GM23338 (cell line): ENCODE measurements around the gene NDOR1. TPM values are rescaled to one million over a fixed set of nuclear protein-coding genes. Genes with fewer than 3 reads are reported as not detected.

Experiments used
- CREB1 ChIP-seq: fragments of 250-450 bp; sonication (Bioruptor Pico); IDR thresholded peaks from 2 replicates; pipeline ENCODE4 v1.5.0; 2020; ENCODE audit warnings: low read depth, mild to moderate bottlenecking, moderate library complexity
- ETS1 ChIP-seq: IDR thresholded peaks from 2 replicates; pipeline ENCODE4 v1.6.1; 2016; ENCODE audit warnings: antibody characterized with exemption
- EZH2 ChIP-seq: fragments of 200-600 bp; sonication (generic); IDR thresholded peaks from one replicate; pipeline ENCODE4 v1.8.0; 2017; ENCODE audit warnings: antibody characterized with exemption, mild to moderate bottlenecking, low read depth; ENCODE audit not compliant: unreplicated experiment
- EZH2phosphoT487 ChIP-seq: fragments of 200-600 bp; sonication (generic); IDR thresholded peaks from one replicate; pipeline ENCODE4 v1.8.1; 2018; ENCODE audit warnings: antibody characterized with exemption; ENCODE audit not compliant: unreplicated experiment
- JUNB ChIP-seq: IDR thresholded peaks from one replicate; pipeline ENCODE4 v1.6.1; 2016; ENCODE audit warnings: antibody characterized with exemption; ENCODE audit not compliant: unreplicated experiment
- NANOG ChIP-seq: IDR thresholded peaks from 2 replicates; pipeline ENCODE4 v1.6.1; 2016; ENCODE audit warnings: antibody characterized with exemption, borderline replicate concordance
- POLR2AphosphoS5 ChIP-seq: IDR thresholded peaks from 2 replicates; pipeline ENCODE4 v1.6.1; 2016; ENCODE audit warnings: antibody characterized with exemption, low read depth
- REST ChIP-seq: IDR thresholded peaks from one replicate; pipeline ENCODE4 v1.6.1; 2018; ENCODE audit warnings: antibody characterized with exemption; ENCODE audit not compliant: unreplicated experiment
- STAT1 ChIP-seq: IDR thresholded peaks from one replicate; pipeline ENCODE4 v1.6.1; 2016; ENCODE audit warnings: antibody characterized with exemption; ENCODE audit not compliant: unreplicated experiment
- ZNF114 ChIP-seq: fragments of 250-450 bp; sonication (Bioruptor Pico); IDR thresholded peaks from 2 replicates; pipeline ENCODE4 v1.5.0; 2020; ENCODE audit warnings: mild to moderate bottlenecking, moderate library complexity
- ZNF331 ChIP-seq: fragments of 250-450 bp; sonication (Bioruptor Pico); IDR thresholded peaks from 2 replicates; pipeline ENCODE4 v1.5.0; 2020; ENCODE audit warnings: low read depth, mild to moderate bottlenecking, moderate library complexity
- ZNF462 ChIP-seq: fragments of 250-450 bp; sonication (Bioruptor Pico); IDR thresholded peaks from 2 replicates; pipeline ENCODE4 v1.5.0; 2020; ENCODE audit warnings: mild to moderate bottlenecking, moderate library complexity
- polyA plus RNA-seq: library from polyadenylated mRNA; unstranded; fragments of >200 nt; fragmentation: Nextera tagmentation; extraction: Ambion mirVana; gene quantifications from 2 replicates; pipeline ENCODE4 v1.2.1, GENCODE V29; 2016
- total RNA-seq: library from RNA; depleted of rRNA; stranded (reverse); fragments of >200 nt; shearing (Covaris generic); gene quantifications from 2 replicates; pipeline ENCODE4 v1.2.3, GENCODE V29; 2014

Gene NDOR1
- total and polyA plus RNA-seq, 2 experiments from 2014 or later = 19.4 to 38.1 TPM

- TF ChIP-seq ZNF462 (CRISPR knock-in tag) (no peak), ZNF331 (CRISPR knock-in tag) (no peak), ZNF114 (no peak), EZH2phosphoT487 (no peak), NANOG (no peak), STAT1 (no peak), EZH2 (no peak), POLR2AphosphoS5 (no peak), CREB1 (no peak), REST (no peak), ETS1 (no peak), JUNB (no peak)
These were observed 10.9 kb downstream of the NDOR1 start (continued) for GRCh38 chr9:137216188-137216965.
